Mucosa of descending colon (tissue), 3 donors: Measurements from ENCODE around the gene OSBPL3. TPM values are rescaled to one million over a fixed set of nuclear protein-coding genes. Genes with fewer than 3 reads are reported as not detected.
A peak's percentile ranks its signal among the peaks of the same experiment; 100 is the strongest.

Experiments
- ATAC-seq: fragments of 200-7000 bp; cut with Tn5 transposase; one replicate; pipeline ENCODE4 v1.9.1; 2020; ENCODE audit warnings: mild to moderate bottlenecking, moderate library complexity
- DNase-seq, 3 donors: peaks; one replicate each; pipeline ENCODE4 v3.0.0-alpha.2; 2020
- H3K36me3 ChIP-seq: fragments of 200-600 bp; one replicate; pipeline ENCODE4 v1.8.0; 2021; ENCODE audit warnings: low read depth, mild to moderate bottlenecking
- H3K4me1 ChIP-seq: fragments of 200-600 bp; one replicate; pipeline ENCODE4 v1.8.0; 2021; ENCODE audit warnings: low read depth, mild to moderate bottlenecking
- H3K4me3 ChIP-seq: fragments of 200-600 bp; one replicate; pipeline ENCODE4 v1.8.0; 2021; ENCODE audit warnings: mild to moderate bottlenecking
- H3K9me3 ChIP-seq: fragments of 200-600 bp; one replicate; pipeline ENCODE4 v1.8.0; 2021; ENCODE audit warnings: mild to moderate bottlenecking
- CTCF ChIP-seq: fragments of 200-600 bp; IDR thresholded peaks from one replicate; pipeline ENCODE4 v1.8.0; 2022; ENCODE audit warnings: antibody characterized with exemption, mild to moderate bottlenecking
- intact Hi-C, 2 donors: fragments of 100-400 bp; cut with DNase I in 1 of 2; cut with micrococcal nuclease in 1 of 2; formaldehyde crosslinking; loops; one replicate each; pipeline versions ENCODE4 v1.11.0 to v1.11.1; 2022; cut with DNase I, micrococcal nuclease
- total RNA-seq, 3 donors: library from RNA; stranded (reverse); fragmentation: NEBNext Ultra II Directional in 2 of 3; extraction: Animal tissue kit (Norgen Biotek cat#: 25700) in 2 of 3; gene quantifications; one replicate each; pipeline versions ENCODE4 v1.2.1 to v1.2.4, GENCODE V29; 2021 to 2023
- donor health status: DM: no; HTN: no; CAD: no; lungs with moderate emphysema.
- donor health status: DM: no; HTN: no; CAD: no.
- donor health status: DM: no; HTN: yes; CAD: no.

Gene OSBPL3
- total RNA-seq, 3 donors from 2014 or later: 9.0 to 15.4 (median 10.6) TPM

- TF ChIP-seq CTCF: no peak
- ATAC-seq (no peak), DNase-seq (no peak)
- no peaks in the 10 kb centered on the region for H3K9me3 ChIP-seq
- no peaks in the 10 kb centered on the region for H3K36me3 ChIP-seq
- no peak overlapping the region for H3K4me3 ChIP-seq
- H3K4me1 ChIP-seq: no peaks in the 10 kb centered on the region
- intact Hi-C loops: no loop called here
These were observed 31.2 kb downstream of the OSBPL3 start for GRCh38 chr7:24948739-24949138.

GRCh38 chr7:24946467-24946866 lies 33.5 kb downstream of the OSBPL3 start:
- TF ChIP-seq CTCF: no peak
- Histone ChIP-seq H3K9me3 (no peaks in the 10 kb centered on the region), H3K36me3 (no peaks in the 10 kb centered on the region), H3K4me3 (no peak overlapping the region), H3K4me1 (no peaks in the 10 kb centered on the region)
- ATAC-seq: no peak
- no peak for DNase-seq
- intact Hi-C loops: no loop called here

- intact Hi-C loops: no loop called here
- ATAC-seq (peak; percentile 15), DNase-seq (peak in 1 of 3 donors; percentile 40)
- no peak for TF ChIP-seq CTCF
- Histone ChIP-seq H3K4me3 (no peak overlapping the region), H3K4me1 (no peaks in the 10 kb centered on the region), H3K9me3 (no peaks in the 10 kb centered on the region), H3K36me3 (no peaks in the 10 kb centered on the region)
These were observed 34.1 kb downstream of the OSBPL3 start for GRCh38 chr7:24945899-24946298.

- ATAC-seq (no peak), DNase-seq (no peak)
- Histone ChIP-seq H3K9me3 (no peaks in the 10 kb centered on the region), H3K4me1 (no peaks in the 10 kb centered on the region), H3K4me3 (no peak overlapping the region), H3K36me3 (no peaks in the 10 kb centered on the region)
- TF ChIP-seq CTCF: no peak
- intact Hi-C loops: no loop called here
These were observed 36.7 kb downstream of the OSBPL3 start for GRCh38 chr7:24943096-24943948.

GRCh38 chr7:24942226-24942625 lies 37.8 kb downstream of the OSBPL3 start:
- DNase-seq (no peak), ATAC-seq (no peak)
- no peaks in the 10 kb centered on the region for H3K4me1 ChIP-seq
- H3K4me3 ChIP-seq: no peak overlapping the region
- H3K9me3 ChIP-seq: no peaks in the 10 kb centered on the region
- no peak for TF ChIP-seq CTCF
- intact Hi-C loops: no loop called here
- no peaks in the 10 kb centered on the region for H3K36me3 ChIP-seq
